HFF-Myc (cell line): Measurements from ENCODE around the gene SPEG.

ENCODE experiments used
- DNase-seq: peaks from one replicate; pipeline ENCODE4 v3.0.0-alpha.2; 2011; ENCODE audit warnings: low read depth; ENCODE audit errors: extremely low read depth
- H3K4me3 ChIP-seq: replicated peaks from 2 replicates; pipeline ENCODE4 v1.5.1; 2011; ENCODE audit warnings: low read depth, mild to moderate bottlenecking, control low read depth, low read length
- CTCF ChIP-seq: IDR thresholded peaks from 2 replicates; pipeline ENCODE4 v1.5.1; 2012; ENCODE audit warnings: mild to moderate bottlenecking, low read depth, low read length, control low read depth; ENCODE audit errors: missing control alignments

Gene SPEG

GRCh38 chr2:219460424-219460926 is 25.8 kb downstream of the SPEG start:
- DNase-seq, result no peak
- no peak for TF ChIP-seq CTCF
- H3K4me3 ChIP-seq, result no peak overlapping the region

- DNase-seq, result no peak
- no peak for TF ChIP-seq CTCF
- H3K4me3 ChIP-seq, result no peak overlapping the region
These were observed 26.4 kb downstream of the SPEG start for GRCh38 chr2:219461047-219461514.

- DNase-seq, result no peak
- no peak overlapping the region for H3K4me3 ChIP-seq
- TF ChIP-seq CTCF, result no peak
These were observed 27.0 kb downstream of the SPEG start for GRCh38 chr2:219461669-219462068.

- DNase-seq, result no peak
- no peak overlapping the region for H3K4me3 ChIP-seq
- TF ChIP-seq CTCF, result no peak
These were observed 27.7 kb downstream of the SPEG start for GRCh38 chr2:219462349-219462748.

- TF ChIP-seq CTCF, result no peak
- no peak for DNase-seq
- H3K4me3 ChIP-seq, result no peak overlapping the region
These were observed 29.8 kb downstream of the SPEG start for GRCh38 chr2:219464286-219465032.

- no peak for DNase-seq
- no peak overlapping the region for H3K4me3 ChIP-seq
- TF ChIP-seq CTCF, result no peak
These were observed 31.3 kb downstream of the SPEG start for GRCh38 chr2:219465659-219466561.
